Osteocyte (in vitro differentiated cells): Measurements from ENCODE around the gene FGF14. TPM values are rescaled to one million over a fixed set of nuclear protein-coding genes. Genes with fewer than 3 reads are reported as not detected.

ENCODE experiments used
- DNase-seq: peaks from one replicate; pipeline ENCODE4 v3.0.0; 2021; ENCODE audit warnings: mixed read lengths; ENCODE audit not compliant: unreplicated experiment; ENCODE audit errors: extremely low spot score
- H3K27ac Mint-ChIP-seq: one replicate; pipeline ENCODE4 v1.8.0; 2021; ENCODE audit warnings: mild to moderate bottlenecking, mixed read lengths; ENCODE audit not compliant: unreplicated experiment
- H3K27me3 Mint-ChIP-seq: one replicate; pipeline ENCODE4 v1.8.0; 2021; ENCODE audit warnings: mixed read lengths; ENCODE audit not compliant: unreplicated experiment
- H3K36me3 Mint-ChIP-seq: one replicate; pipeline ENCODE4 v1.8.0; 2021; ENCODE audit warnings: mixed read lengths; ENCODE audit not compliant: unreplicated experiment
- H3K4me1 Mint-ChIP-seq: one replicate; pipeline ENCODE4 v1.8.0; 2021; ENCODE audit warnings: mixed read lengths; ENCODE audit not compliant: unreplicated experiment
- H3K4me3 Mint-ChIP-seq: one replicate; pipeline ENCODE4 v1.8.0; 2021; ENCODE audit warnings: mild to moderate bottlenecking, moderate library complexity, mixed read lengths; ENCODE audit not compliant: unreplicated experiment
- H3K9me3 Mint-ChIP-seq: one replicate; pipeline ENCODE4 v1.8.0; 2021; ENCODE audit warnings: mixed read lengths; ENCODE audit not compliant: unreplicated experiment
- CTCF ChIP-seq: fragments of 200-600 bp; sonication (generic); IDR thresholded peaks from 2 replicates; pipeline ENCODE4 v1.5.0; 2021; ENCODE audit warnings: antibody characterized with exemption, mild to moderate bottlenecking, moderate library complexity
- total RNA-seq: library from RNA; stranded (reverse); gene quantifications from 2 replicates; pipeline ENCODE4 v1.2.1, GENCODE V29; 2021

Gene FGF14
- total RNA-seq, 1 donor from 2014 or later: 0.24 TPM

GRCh38 chr13:102309110-102309509 is 92.7 kb downstream of the FGF14 start:
- Mint-ChIP-seq H3K27ac (no peak overlapping the region), H3K4me3 (no peak overlapping the region), H3K27me3 (peaks cover 18% of the 10 kb centered on the region), H3K4me1 (peaks cover 3% of the 10 kb centered on the region), H3K9me3 (no peaks in the 10 kb centered on the region), H3K36me3 (no peaks in the 10 kb centered on the region)
- no peak for TF ChIP-seq CTCF
- DNase-seq: no peak

GRCh38 chr13:102302534-102302933 is 99.3 kb downstream of the FGF14 start:
- TF ChIP-seq CTCF: no peak
- H3K4me1 Mint-ChIP-seq: no peaks in the 10 kb centered on the region
- H3K9me3 Mint-ChIP-seq: no peaks in the 10 kb centered on the region
- H3K27me3 Mint-ChIP-seq: peaks cover 19% of the 10 kb centered on the region
- no peak overlapping the region for H3K27ac Mint-ChIP-seq
- H3K4me3 Mint-ChIP-seq: no peak overlapping the region
- no peaks in the 10 kb centered on the region for H3K36me3 Mint-ChIP-seq
- no peak for DNase-seq

GRCh38 chr13:102300379-102300778 is 101.5 kb downstream of the FGF14 start:
- TF ChIP-seq CTCF: no peak
- Mint-ChIP-seq H3K27me3 (peaks cover 19% of the 10 kb centered on the region), H3K4me3 (no peak overlapping the region), H3K36me3 (no peaks in the 10 kb centered on the region), H3K4me1 (no peaks in the 10 kb centered on the region), H3K9me3 (no peaks in the 10 kb centered on the region), H3K27ac (no peak overlapping the region)
- DNase-seq: no peak

GRCh38 chr13:102299366-102299765 is 102.5 kb downstream of the FGF14 start:
- Mint-ChIP-seq H3K4me3 (no peak overlapping the region), H3K9me3 (no peaks in the 10 kb centered on the region), H3K27ac (no peak overlapping the region), H3K27me3 (peaks cover 16% of the 10 kb centered on the region), H3K36me3 (no peaks in the 10 kb centered on the region), H3K4me1 (peaks cover 3% of the 10 kb centered on the region)
- DNase-seq: no peak
- no peak for TF ChIP-seq CTCF

- H3K36me3 Mint-ChIP-seq: no peaks in the 10 kb centered on the region
- no peak for DNase-seq
- H3K4me3 Mint-ChIP-seq: no peak overlapping the region
- H3K27me3 Mint-ChIP-seq: peaks cover 13% of the 10 kb centered on the region
- peaks cover 10% of the 10 kb centered on the region for H3K4me1 Mint-ChIP-seq
- no peaks in the 10 kb centered on the region for H3K9me3 Mint-ChIP-seq
- H3K27ac Mint-ChIP-seq: no peak overlapping the region
- TF ChIP-seq CTCF: no peak
Observed at GRCh38 chr13:102298051-102298450, 103.8 kb downstream of the FGF14 start.
